ENCODE results near the gene RHOBTB1.

- TF ChIP-seq CTCF (conservative IDR thresholded peaks at IDR 0.05; ENCODE audit: low read length) (no peak), EZH2phosphoT487 (IDR thresholded peaks at IDR 0.05; ENCODE audit: borderline replicate concordance) (no peak)
Measured at GRCh38 chr10:60862517-60862916, 81.5 kb downstream of the RHOBTB1 start.

Data from Loucy (cell line).